AG04450 (cell line): ENCODE measurements around the gene ASIC2. TPM values are rescaled to one million over a fixed set of nuclear protein-coding genes. Genes with fewer than 3 reads are reported as not detected.

Source experiments
- CTCF ChIA-PET: fragments of 300-600, 350-600 bp; formaldehyde crosslinking; extraction: SDS; loops from one replicate; lab custom pipeline; 2022; ENCODE audit warnings: antibody characterized with exemption, inconsistent platforms; lab: Charles Lee
- POLR2A ChIA-PET: fragments of 350-600 bp; formaldehyde crosslinking; extraction: SDS; loops from one replicate; lab custom pipeline; 2021; ENCODE audit warnings: antibody characterized with exemption, inconsistent platforms; lab: Yijun Ruan, JAX
- DNase-seq: peaks from one replicate; pipeline ENCODE4 v3.0.0-alpha.2; 2011; ENCODE audit warnings: low read depth, low spot score
- H3K27ac ChIP-seq: one replicate; pipeline ENCODE4 v1.5.1; 2012; ENCODE audit warnings: low read depth, low read length, control low read depth
- H3K27me3 ChIP-seq: one replicate; pipeline ENCODE4 v1.6.0; 2012; ENCODE audit warnings: low read length; ENCODE audit not compliant: control insufficient read depth, insufficient read depth
- H3K4me3 ChIP-seq: 2 replicates; pipeline ENCODE4 v1.5.1; 2011; ENCODE audit warnings: mild to moderate bottlenecking, low read depth, low read length, control low read depth
- H3K9me3 ChIP-seq: 2 replicates; pipeline ENCODE4 v1.5.1; 2012; ENCODE audit warnings: low read length; ENCODE audit not compliant: control insufficient read depth, insufficient read depth
- CTCF ChIP-seq: IDR thresholded peaks from 2 replicates; pipeline ENCODE4 v1.5.1; 2011; ENCODE audit warnings: low read depth, low read length, control low read depth, inconsistent platforms
- polyA plus RNA-seq: library from polyadenylated mRNA; depleted of rRNA; stranded (reverse); fragments of >200 nt; gene quantifications from 2 replicates; pipeline ENCODE4 v1.2.3, GENCODE V29; 2011

The ASIC2 gene
- polyA plus RNA-seq, 1 experiment = 0.19 TPM

DNA sequence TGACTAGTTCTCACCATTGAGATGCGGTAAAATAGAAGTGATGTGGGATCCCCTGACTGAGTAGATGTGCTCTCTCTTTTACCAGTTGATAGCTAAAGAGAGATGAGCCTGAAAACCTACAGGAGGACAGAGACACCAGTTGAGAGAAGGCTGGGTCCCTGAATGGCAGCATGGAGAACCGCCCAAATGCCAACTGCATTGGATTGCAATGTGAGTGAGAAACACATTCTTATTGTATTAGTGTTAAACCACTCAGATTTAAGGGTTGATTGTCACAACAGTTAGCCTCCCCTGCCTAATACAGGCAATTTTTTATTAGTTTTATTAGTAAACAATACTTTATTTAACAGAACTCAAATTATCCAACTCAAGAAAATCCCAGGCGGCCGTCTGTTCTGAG, 240.2 kb downstream of the ASIC2 start:
- CTCF ChIA-PET = interaction anchor here (2.0 kb wide), 1 partner anchor 14 kb away, joined by 4 read pairs; no protein-coding TSS in a partner anchor
- no peak for DNase-seq

DNA sequence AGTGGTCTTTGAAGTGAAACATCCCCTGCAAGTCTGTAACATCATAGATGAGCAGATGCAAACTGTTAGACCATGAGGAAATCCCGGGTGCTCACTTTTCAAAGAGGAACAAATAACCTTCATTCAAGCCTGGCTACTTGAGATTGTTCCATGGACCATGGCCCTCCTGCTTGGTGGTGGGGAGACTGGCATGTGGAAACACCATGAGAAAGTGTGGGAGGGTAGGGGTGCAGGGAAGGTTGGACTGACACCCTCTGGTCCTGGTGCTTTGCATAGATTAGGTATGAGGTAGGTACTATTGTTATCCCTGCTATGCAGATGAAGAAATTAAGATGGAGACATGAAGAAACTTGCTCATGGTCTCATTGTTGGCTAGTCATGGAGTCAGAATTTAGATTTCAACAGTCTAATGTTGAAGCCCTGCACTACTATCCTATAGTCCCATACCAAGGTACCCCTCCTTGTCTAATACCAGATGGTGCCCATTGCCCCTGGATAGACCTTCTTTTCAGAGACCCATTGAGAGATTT, 242.4 kb downstream of the ASIC2 start:
- H3K27ac ChIP-seq = no peak overlapping the region
- ChIA-PET POLR2A (no interaction called here), CTCF (interaction anchor here (0.6 to 1.7 kb wide), 3 partner anchors 46 to 326 kb away, joined by 3 to 10 read pairs (median 4); no protein-coding TSS in a partner anchor)
- H3K9me3 ChIP-seq = no peaks in the 10 kb centered on the region
- no peak for DNase-seq
- H3K4me3 ChIP-seq = no peak overlapping the region
- peaks cover 10% of the 10 kb centered on the region for H3K27me3 ChIP-seq
- TF ChIP-seq CTCF = no peak

More for the DNA sequence above, 240.2 kb downstream of the ASIC2 start:
- Histone ChIP-seq H3K27ac (no peak overlapping the region), H3K27me3 (peaks cover 6% of the 10 kb centered on the region), H3K9me3 (no peaks in the 10 kb centered on the region), H3K4me3 (no peak overlapping the region)
- TF ChIP-seq CTCF = no peak
- POLR2A ChIA-PET = no interaction called here

DNA sequence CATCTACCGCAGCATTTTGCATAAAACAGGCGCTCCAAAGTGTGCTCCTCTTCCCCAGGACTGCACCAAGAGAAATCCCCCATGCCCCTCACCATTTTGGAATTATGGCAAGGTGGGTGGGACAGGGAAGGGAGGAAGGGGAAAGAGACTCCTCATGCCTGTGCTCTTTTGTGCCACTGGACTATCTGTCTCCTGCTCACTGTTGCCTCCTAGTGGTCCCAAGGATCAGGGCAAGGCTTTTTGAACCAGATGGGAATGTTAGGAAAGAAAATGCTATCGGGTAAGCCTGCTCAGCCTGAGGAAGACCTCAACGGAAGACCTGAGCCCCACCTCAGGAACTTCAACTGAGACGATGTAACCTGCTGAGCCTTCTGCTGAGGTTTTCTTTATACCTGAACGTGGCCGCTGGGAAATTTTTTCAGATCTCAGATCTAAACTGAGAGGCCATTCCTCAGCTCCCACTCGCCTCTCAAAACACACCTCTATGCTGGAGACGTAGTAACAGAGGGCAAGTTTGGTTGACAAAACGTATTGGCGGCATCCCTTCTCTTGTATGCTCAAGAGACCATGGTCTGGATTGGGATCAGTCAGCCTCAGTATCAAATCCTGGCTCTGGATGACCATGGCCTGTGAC, 243.2 kb downstream of the ASIC2 start:
- ChIA-PET POLR2A (interaction anchor here (0.6 kb wide), 1 partner anchor 382 kb away, joined by 3 read pairs; no protein-coding TSS in a partner anchor), CTCF (interaction anchor here (0.6 to 2.0 kb wide), 20 partner anchors 10 to 560 kb away, joined by 3 to 12 read pairs (median 4); partner anchors contain the start of gene MYO1D)
- peak; percentile 96 for TF ChIP-seq CTCF
- no peak for DNase-seq
- Histone ChIP-seq H3K27me3 (peaks cover 10% of the 10 kb centered on the region), H3K9me3 (no peaks in the 10 kb centered on the region), H3K4me3 (no peak overlapping the region), H3K27ac (no peak overlapping the region)

DNA sequence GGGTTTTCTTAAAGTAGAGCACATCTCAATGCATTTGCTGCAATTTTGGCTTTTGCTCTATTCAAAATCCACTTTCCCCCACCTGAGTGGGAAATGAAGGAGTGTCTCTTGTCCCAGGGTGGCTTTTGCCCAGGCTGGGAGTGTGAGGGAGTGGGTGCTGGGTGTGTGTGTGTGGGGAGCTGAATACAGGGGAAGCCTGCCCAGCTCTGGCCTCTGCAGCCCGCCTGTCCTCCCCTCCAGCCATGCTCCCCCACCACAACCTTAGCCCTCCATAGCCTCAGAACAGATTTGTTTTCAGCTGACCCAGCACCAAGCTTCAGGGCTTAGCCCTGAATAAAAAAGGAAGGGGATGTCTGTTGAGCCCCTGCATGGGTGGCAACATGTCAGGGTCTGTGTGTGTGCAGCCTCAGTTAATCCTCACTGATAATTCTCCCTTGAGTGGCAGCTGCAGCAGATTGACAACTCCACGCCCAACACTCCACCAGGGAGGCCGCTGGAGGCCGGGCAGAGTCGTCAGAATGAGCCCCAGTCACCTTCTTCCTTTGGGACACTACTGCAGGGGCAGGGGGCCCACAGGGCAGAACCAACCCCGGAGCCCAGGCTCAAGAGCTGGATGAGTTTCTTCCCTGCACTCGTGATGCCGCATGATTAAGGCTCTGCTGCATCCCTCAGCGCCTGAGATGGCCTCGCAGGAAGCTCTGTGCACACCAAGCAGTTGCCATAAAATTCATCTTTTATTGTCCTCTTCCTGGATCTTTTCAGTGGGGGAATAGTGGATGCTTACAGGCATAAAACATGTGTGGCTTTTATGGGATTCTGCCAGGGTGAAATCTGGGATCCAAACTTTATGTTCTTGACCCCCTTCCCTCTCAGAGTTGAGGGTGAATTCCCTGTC, 246.5 kb downstream of the ASIC2 start:
- TF ChIP-seq CTCF = no peak

More for the DNA sequence above, 246.5 kb downstream of the ASIC2 start:
- Histone ChIP-seq H3K27ac (no peak overlapping the region), H3K27me3 (peaks cover 7% of the 10 kb centered on the region), H3K4me3 (no peak overlapping the region), H3K9me3 (no peaks in the 10 kb centered on the region)
- CTCF ChIA-PET = interaction anchor here (0.6 to 1.4 kb wide), 2 partner anchors 263 to 370 kb away, joined by 3 to 4 read pairs; no protein-coding TSS in a partner anchor
- DNase-seq = no peak
- POLR2A ChIA-PET = no interaction called here
